GM18499 (cell line): ENCODE measurements around the gene SLC26A8.

Experiments used
- ATAC-seq: cut with Tn5 transposase; IDR thresholded peaks from one replicate; pipeline ENCODE4 v1.9.1; 2021; ENCODE audit warnings: moderate number of reproducible peaks; ENCODE audit not compliant: insufficient read depth, unreplicated experiment

The SLC26A8 gene, protein sequence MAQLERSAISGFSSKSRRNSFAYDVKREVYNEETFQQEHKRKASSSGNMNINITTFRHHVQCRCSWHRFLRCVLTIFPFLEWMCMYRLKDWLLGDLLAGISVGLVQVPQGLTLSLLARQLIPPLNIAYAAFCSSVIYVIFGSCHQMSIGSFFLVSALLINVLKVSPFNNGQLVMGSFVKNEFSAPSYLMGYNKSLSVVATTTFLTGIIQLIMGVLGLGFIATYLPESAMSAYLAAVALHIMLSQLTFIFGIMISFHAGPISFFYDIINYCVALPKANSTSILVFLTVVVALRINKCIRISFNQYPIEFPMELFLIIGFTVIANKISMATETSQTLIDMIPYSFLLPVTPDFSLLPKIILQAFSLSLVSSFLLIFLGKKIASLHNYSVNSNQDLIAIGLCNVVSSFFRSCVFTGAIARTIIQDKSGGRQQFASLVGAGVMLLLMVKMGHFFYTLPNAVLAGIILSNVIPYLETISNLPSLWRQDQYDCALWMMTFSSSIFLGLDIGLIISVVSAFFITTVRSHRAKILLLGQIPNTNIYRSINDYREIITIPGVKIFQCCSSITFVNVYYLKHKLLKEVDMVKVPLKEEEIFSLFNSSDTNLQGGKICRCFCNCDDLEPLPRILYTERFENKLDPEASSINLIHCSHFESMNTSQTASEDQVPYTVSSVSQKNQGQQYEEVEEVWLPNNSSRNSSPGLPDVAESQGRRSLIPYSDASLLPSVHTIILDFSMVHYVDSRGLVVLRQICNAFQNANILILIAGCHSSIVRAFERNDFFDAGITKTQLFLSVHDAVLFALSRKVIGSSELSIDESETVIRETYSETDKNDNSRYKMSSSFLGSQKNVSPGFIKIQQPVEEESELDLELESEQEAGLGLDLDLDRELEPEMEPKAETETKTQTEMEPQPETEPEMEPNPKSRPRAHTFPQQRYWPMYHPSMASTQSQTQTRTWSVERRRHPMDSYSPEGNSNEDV

DNA sequence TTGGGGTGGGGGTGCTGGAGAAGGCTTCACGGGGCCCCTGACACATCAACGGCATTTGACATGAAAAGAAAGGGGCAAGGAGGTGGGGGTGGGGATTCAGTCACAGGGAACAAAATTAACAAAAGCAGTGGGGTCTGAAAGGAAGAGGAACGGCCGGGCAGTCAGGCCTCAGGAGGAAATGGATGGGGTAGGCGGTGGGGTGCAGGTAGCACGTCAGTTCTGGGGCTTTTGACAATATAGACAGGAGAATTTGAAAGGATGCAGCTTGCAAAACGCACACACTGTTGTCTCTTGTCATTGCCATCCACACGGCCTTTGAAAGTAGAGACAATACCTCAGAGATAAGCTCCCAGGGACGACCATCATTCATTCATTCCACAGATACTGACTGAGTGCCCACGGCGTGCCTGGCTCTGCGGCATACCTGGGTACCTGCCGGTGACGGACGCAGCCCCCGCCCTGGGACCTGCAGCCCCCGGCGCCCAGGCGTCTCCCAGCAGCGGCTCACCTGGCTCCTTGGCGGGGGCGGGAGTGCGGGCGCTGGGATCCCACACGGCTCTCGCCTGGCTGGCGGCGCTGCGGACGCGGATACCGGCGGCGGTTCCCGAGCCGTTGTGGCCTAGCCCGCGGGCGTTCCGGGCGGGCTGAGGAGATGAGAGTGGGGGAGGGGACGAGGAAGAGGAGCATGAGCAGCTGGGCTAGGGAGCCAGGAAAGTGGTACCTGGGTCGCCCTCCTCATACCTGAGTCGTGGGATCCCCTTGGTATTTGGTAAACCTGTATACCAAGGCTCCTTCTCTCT is at the start of gene SLC26A8:
TSS of gene SLC26A8 (minus strand) at position 646 of the 800 bp plus-strand sequence. CDS start 4,934 bp downstream, outside the sequence.
- ATAC-seq, result no peak

DNA sequence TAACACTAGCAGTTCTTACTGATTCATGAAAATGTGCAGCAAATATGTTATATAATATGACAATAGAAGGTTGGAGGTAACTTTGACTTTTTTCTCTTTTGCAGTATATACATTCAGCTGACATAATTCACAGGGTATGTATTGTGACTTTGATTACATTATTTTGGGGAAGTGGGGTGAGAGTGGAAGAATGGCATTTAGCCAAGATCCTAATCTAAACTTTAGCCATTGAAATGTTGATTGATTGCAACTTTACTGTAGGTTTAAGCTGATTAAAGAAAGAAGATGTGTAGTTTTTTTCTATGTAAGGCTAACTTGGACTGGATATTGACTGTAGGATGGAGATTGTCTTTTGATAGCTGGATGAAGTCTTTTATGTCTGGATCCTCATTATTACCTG is 49.1 kb upstream of the SLC26A8 start:
- no peak for ATAC-seq

DNA sequence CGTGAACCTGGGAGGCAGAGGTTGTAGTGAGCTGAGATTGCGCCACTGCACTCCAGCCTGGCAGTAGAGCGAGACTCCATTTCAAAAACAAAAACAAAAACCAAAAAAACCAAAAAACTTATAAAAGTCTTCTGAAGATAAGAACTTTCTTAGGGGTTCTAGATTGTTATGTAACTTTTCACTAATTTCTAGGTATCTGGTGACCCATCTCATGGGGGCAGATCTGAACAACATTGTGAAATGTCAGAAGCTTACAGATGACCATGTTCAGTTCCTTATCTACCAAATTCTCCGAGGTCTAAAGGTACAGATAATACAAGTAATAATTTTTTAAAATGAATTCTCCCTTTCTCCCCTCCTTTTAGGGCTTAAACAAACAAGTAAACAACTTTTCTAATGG is 48.2 kb upstream of the SLC26A8 start:
- ATAC-seq, result no peak

DNA sequence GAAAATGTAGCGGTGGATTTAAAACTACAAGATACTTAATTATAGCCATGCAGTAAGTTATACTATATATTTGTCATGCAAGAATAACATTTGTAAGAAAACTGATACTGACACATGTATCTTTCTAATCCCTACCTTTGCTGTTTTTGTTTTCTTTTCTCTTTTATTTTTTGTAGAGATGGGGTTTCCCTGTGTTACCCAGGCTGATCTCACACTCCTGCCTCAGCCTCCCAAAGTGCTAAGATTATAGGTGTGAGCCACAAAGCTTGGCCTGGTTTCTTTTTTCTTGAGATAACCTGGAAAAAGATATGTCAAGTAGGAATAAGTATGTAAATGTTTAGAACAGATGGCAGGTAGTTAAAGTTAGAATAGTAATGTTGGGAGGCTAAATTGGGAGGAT is 47.3 kb upstream of the SLC26A8 start:
- ATAC-seq, result no peak

DNA sequence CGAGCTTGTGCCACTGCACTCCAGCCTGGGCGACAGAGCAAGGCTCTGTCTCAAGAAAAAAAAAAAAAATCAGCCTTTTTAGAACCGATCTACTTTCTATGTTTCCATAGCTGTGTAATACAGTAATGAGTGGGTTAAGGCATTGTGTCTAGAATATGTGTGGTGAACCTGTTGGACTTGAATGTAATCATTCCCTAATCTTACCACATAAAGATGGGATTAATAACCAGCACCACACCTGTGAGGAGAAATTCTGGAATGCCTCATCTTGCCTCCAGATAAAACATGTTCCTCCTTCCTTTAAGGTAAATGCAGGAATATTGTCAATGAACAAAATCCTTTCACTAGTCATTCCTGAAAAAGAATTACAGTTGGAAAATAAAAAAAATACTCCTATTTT is 46.8 kb upstream of the SLC26A8 start:
- no peak for ATAC-seq

DNA sequence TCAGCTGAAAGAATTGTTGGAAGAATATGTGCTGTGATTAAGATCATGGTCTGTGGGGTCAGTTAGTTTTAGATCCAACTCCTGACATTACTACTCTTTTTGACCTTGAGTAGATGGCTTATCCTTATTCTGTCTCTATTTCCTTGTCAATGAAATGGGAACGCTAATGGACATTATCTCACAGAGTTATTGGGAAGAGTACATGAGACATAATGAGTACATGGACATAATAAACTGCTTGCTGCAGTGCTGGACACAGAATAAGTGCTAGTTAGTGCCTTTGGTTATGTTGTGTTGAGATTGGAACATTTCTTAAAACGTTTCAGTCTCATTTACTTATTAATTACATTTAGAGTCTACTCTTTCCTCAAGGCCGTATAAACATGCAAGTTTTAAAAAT is 45.8 kb upstream of the SLC26A8 start:
- ATAC-seq, result no peak

DNA sequence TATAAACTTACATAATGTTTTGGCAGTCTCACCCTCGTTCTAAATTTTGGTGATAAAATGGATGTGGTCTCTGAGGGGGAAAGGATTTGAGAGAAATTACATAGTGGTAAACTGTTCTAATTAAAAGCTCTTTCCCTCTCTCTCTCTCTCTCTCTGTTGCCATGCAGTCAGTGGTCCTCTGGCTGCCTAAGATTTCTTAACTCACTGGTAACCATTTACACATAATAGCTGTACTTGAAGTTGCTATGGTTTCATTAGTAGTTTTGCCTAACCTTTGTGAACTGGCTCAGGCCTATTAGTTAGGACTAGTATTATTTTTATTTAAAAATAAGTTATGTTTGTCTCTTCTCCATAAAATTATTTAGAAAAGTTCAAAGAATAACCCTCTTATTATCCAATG is 45.1 kb upstream of the SLC26A8 start:
- ATAC-seq, result no peak

DNA sequence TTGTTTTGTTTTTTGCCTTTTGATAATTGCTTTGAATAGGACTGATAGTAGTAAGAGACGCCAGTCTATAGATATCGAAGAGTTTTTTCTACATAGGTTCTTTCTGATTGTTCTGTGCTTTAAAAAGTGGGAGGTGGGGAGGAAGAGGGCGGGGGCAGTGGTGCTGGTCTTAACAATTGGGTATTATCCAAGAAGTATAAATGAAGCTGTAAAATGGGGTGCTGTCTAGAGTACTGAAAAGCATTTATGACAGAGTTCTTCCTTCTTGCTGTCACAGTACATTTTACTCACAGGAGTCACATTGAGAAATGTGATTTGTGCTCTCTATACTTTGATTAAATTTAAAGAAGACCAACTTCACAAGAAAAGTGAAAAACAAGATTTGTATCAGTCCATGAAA is 44.1 kb upstream of the SLC26A8 start:
- ATAC-seq, result no peak

DNA sequence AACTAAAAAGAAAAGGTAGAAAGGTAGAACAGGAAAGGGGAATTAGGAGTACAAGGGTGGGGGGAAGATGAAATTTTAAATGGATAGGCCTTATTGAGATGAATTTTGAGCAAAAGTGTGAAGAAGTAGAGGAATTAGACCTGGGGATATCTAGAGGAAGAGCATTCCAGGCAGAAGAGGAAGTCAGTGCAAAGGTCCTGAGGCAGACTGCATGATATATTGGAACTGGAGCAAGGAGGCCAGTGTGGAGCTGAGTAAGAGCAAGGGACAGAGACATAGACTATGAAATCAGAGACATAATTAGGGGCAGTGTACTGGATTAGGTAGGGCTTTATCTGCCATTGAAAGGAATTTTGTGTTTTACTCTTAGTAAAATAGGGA is 43.6 kb upstream of the SLC26A8 start:
- no peak for ATAC-seq

DNA sequence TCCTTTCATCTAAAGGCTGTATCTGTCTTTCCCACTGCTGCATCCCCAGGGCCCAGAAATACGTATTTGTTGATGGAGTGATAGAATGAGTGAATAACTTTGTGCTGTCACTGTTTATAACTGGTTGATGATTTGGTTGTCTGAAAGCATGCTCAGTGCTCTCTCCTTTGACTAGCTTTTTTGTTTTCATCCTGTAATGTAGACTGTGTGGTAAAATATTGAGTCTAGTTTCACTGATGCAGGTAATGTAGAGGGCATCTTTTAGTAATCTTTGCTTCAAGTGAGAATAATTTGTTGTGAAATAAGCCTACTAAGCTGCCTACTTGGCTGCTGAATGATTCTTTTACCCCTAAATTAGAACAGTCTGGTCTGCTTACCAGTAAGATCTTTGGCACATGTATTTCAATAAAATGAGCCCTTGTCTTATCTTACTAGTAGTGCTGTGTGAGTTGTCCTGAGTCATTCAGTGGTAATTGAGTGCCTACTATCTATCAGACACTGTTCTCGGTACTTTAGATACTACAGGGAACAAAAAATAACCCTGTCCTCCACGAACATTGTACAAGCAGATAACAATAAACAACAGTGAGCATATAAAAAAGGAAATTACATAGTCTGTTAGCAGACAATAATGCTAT is 43.1 kb upstream of the SLC26A8 start:
- no peak for ATAC-seq

DNA sequence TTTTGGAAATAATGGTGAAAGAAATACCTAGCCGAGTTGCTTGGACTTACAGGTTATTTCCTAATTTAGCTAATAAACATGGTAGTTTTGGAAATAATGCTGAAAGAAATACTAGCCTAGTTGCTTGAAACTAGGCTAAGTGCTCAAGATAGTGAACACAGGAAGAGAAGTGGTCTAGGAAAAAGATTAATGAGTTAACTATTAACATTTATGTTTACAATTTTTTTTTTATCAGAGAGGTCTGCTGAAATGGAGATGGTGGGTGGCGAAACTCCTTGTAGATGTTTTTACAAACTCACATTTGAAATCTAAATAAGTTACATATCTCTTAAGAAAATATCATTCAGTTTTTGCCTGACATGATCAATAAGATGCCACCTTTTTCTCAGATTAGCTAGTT is 42.4 kb upstream of the SLC26A8 start:
- no peak for ATAC-seq

DNA sequence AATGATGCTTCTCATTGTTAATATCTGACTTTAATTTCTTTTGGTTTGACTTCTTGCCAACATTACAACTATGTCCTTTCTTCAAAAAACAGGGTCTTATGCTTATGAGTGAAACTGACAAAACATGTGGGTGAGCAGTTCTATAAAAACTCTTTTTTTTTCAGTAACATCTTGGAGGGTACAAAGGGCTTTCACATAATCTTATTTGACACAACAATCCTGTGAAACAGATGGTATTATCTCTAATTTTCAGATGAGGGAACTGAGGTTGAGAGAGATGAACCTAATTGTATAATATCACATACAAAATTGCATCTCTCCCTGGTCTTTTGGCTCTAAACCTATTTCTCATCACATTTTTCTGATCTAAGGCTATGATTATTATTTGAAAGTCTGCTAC is 41.5 kb upstream of the SLC26A8 start:
- ATAC-seq, result no peak

DNA sequence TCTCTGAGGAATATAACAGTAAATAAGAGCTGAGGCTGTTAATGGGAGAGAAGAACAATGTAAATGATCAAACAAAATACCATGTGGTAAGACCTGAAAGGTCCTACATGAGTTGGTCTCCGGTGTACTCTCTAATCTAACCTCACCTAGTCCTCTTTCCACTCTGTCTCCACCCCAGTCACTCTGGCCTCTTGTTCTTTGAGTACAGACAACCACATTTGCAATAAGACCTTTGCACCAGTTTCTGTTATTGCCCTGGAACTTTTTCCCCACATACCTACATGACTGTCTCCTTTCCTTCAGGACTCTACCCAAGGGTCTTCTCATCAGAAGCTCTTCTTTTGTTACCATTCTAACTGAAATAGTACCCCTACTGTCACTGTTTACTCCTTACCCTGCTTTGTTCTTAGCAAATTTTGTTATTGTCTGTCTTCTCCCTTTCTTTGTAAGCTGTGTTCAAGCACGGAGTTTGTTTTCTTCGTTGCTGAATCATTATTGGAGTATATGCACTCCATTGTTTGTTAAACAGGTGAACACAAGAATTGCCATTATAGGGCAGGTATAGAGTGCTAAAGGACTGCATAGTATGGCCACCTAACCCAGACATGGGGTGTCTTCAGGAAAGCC is 40.4 kb upstream of the SLC26A8 start:
- ATAC-seq, result no peak

DNA sequence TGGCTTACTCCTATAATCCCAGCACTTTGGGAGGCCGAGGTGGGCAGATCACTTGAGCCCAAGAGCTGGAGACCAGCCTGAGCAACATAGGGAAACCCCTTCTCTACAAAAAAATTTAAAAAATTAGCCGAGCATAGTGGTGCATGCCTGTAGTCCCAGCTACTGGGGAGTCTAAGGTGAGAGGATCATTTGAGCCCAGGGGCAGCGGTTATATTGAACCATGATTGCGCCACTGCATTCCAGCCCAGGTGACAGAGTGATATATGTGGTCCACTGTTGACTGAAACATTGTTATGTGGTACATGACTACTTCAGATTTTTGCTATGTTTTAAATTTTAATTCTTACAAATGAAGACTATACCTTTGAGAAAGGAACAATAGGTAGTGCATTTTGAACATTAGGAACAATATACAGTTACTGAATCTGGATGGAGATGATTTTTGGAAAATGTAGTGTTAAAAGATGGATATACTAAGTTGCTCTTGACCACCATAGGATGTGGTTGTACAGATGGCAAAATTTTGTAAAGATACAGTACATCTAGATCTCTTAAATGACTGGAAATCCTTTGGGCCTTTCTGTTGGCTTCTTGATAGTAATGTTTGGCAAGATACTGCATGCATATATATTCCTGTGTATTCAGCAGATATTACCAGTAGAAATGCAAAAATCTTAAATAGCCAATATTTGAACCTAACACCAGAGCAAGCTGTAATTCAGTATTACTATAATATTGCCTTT is 39.0 kb upstream of the SLC26A8 start:
- no peak for ATAC-seq

DNA sequence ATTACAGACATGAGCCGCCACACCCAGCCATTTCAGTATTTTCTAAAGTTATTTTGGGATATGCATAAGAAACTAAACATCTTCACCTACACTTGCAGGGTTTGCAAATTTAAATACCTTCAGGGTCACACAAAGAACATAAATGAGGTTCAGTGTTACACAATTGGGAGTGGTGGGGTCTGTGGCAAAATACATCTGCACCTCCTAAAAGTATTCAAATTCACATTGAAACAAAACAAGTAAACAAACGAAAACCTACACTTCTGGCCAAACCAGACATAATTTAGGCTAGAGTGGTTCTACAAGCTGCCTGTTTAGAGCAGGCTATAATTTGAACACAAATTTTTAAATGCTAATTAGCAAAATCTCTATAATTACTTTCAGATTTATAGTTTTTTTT is 37.8 kb upstream of the SLC26A8 start:
- no peak for ATAC-seq

DNA sequence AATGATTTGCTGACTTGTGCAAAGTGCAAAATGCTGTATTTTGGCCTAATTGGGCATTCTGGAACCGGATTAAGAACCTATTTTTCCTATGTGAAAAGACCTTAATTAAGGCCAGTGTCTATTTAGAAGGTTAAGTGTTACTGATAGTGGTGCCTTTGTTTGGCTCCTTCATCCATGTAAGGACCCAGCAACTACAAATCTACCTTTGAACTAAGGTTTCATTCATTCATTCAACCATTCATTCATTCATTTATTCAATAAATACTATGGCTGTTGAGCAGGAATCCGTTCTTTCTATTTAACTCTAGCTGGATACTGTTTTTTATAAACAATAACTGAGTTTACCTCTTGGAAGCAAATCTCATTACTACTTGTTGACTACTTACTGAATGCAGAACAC is 36.8 kb upstream of the SLC26A8 start:
- no peak for ATAC-seq

DNA sequence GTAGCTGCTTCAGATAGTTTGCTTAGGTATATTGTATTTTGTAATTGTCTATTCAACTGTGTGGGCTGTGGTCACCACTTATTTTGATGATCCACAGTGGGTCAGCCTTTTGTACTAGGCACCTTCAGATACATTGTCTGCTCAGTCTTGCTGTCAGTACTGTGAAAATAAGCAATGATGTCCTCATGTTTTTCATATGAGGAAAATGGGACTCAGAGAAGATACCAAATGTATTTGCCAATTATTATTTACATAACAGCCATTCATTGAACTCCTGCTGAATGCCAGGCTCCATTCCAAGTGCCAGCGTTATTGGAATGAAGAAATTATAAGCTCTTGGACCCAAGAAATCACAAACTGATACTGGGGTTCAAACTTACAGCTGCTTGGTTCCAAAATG is 31.7 kb upstream of the SLC26A8 start:
- ATAC-seq, result no peak

DNA sequence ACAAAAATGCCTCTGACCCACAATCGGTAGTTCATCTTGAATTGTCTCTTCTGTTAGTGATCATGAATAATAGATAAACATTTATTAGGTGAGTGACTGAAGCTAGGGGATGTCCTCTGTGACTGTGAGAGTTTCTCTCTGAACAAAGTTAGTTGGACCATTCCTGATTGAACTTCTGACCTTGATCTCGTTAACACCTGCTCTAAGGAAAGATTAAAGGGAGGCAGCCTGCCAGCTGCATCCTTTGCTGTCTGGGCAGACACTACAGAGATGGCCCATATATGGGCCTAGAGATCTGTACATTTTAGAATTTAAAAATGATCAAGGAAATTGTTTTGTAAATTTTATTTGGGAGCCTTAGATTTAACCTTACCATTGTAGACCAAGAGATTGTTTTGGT is 30.5 kb upstream of the SLC26A8 start:
- no peak for ATAC-seq

DNA sequence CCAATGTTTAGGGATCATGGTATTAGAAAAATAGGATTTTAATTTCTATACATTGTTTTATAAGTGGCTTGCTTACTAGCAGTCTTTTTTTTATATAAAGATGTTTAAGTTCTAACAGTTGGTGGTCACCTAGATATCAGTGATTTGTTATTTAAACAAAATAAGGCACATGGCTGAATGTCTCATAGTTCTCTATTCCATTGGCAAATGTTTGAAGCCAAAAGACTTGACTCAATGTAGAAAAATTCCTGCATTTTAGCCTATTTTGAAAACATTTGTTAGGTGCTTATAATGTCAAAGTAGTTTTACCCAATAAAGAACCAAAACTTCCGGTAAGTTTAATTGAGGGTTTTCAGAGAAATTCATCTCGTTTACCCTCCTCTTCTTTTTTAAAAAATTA is 30.0 kb upstream of the SLC26A8 start:
- no peak for ATAC-seq
